ENCODE measurements around the gene BTRC. TPM values are rescaled to one million over a fixed set of nuclear protein-coding genes. Genes with fewer than 3 reads are reported as not detected.

Gene BTRC
- polyA plus RNA-seq, 2 of the 4 experiments (the other 2 are of a cell fraction) = 8.0 to 23.1 TPM

DNA sequence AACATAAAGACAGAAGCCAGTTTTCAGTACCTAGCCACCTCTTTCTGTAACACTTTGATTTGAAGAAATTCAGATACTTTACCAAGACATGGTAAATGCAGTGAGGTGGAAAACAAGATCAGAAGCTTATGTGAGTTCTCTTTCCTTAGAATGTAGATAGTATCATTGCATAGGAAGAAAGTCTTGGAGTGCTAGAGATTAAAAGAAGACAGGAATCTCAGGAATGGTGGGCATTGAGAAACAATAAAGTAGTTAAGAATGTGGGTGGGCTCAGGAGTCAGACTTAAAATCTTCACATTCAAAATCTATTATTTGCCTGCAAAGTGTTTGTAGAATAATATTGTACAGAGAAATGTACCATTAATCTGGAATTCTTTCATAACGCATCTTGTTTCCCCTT lies 175.2 kb downstream of the BTRC start:
- FAIRE-seq = peak; percentile 36
- no peaks in the 10 kb centered on the region for H3K9me3 ChIP-seq
- no peak overlapping the region for H3K4me2 ChIP-seq
- ChIA-PET POLR2A (no interaction called here), CTCF (interaction anchor here (1.1 to 5.2 kb wide), 4 partner anchors 13 to 315 kb away, joined by 3 to 21 read pairs (median 4); no protein-coding TSS in a partner anchor)
- no peak for TF ChIP-seq MAZ (IDR thresholded peaks at IDR 0.05; ENCODE audit: borderline replicate concordance, low read depth, low read length)
- TF ChIP-seq TFCP2L1 (CRISPR knock-in tag; IDR thresholded peaks at IDR 0.05) = no peak
- no peak overlapping the region for H3K4me3 ChIP-seq
- no peak for DNase-seq (ENCODE audit: low read depth in 1 of 2, low spot score in 1 of 2)
- no peaks in the 10 kb centered on the region for H3K4me1 ChIP-seq
- no peak for ATAC-seq
- 92% methylated on average over 1 of the region's 1 CpG for WGBS (ENCODE audit: missing lambda C conversion rate)
- H3K27ac ChIP-seq = no peak overlapping the region

DNA sequence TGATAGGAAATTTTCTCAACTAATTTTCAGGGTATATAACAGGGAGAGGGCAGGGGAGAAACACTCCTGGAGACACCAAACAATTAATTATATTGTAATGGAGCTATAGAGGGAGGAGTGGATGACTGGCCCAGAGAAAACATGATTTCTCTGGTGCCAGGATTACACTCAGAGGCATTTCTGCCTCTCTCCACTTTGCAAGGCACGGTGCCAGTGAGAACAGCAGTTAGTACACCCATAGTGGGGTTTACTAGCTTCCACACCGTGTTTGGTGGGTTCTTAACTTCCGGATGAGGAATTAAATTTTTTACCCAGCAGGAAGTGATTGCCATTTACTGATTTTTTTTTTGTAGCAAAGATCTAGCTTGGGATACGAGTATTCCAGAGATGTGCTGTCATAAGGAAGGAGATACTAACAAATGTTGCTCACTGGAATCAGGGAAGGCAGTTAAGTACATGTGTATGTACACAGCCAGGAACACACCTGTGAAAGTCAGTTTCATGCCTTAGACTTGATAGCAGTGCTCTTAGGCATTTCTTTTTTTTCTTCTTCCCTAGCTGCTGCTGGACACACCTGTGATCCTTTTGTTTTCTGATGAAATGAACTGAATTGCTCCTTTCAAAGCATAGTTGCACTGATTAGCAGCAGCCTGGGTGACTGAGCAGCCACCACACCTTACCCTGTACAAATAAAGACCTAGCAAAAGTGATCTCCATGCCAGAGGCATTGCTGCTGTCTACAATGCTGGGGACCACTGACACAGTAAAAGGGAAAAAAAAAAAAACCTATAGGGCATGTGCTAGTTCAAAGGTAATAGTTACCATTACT lies 176.0 kb downstream of the BTRC start:
- Histone ChIP-seq H3K27ac (no peak overlapping the region), H3K9me3 (no peaks in the 10 kb centered on the region), H3K4me3 (no peak overlapping the region), H3K4me1 (no peaks in the 10 kb centered on the region), H3K4me2 (no peak overlapping the region)
- no peak for ATAC-seq
- DNase-seq (ENCODE audit: low read depth in 1 of 2, low spot score in 1 of 2) = no peak
- ChIA-PET POLR2A (no interaction called here), CTCF (interaction anchor here (1.2 to 5.2 kb wide), 3 partner anchors 12 to 316 kb away, joined by 4 to 21 read pairs (median 4); no protein-coding TSS in a partner anchor)
- FAIRE-seq = no peak
- 90% methylated on average over 4 of the region's 4 CpGs for WGBS (ENCODE audit: missing lambda C conversion rate)
- TF ChIP-seq JUN (IDR thresholded peaks at IDR 0.05) = no peak
- TF ChIP-seq, protein P1, sequence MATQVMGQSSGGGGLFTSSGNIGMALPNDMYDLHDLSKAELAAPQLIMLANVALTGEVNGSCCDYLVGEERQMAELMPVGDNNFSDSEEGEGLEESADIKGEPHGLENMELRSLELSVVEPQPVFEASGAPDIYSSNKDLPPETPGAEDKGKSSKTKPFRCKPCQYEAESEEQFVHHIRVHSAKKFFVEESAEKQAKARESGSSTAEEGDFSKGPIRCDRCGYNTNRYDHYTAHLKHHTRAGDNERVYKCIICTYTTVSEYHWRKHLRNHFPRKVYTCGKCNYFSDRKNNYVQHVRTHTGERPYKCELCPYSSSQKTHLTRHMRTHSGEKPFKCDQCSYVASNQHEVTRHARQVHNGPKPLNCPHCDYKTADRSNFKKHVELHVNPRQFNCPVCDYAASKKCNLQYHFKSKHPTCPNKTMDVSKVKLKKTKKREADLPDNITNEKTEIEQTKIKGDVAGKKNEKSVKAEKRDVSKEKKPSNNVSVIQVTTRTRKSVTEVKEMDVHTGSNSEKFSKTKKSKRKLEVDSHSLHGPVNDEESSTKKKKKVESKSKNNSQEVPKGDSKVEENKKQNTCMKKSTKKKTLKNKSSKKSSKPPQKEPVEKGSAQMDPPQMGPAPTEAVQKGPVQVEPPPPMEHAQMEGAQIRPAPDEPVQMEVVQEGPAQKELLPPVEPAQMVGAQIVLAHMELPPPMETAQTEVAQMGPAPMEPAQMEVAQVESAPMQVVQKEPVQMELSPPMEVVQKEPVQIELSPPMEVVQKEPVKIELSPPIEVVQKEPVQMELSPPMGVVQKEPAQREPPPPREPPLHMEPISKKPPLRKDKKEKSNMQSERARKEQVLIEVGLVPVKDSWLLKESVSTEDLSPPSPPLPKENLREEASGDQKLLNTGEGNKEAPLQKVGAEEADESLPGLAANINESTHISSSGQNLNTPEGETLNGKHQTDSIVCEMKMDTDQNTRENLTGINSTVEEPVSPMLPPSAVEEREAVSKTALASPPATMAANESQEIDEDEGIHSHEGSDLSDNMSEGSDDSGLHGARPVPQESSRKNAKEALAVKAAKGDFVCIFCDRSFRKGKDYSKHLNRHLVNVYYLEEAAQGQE (IDR thresholded peaks at IDR 0.05) = no peak

DNA sequence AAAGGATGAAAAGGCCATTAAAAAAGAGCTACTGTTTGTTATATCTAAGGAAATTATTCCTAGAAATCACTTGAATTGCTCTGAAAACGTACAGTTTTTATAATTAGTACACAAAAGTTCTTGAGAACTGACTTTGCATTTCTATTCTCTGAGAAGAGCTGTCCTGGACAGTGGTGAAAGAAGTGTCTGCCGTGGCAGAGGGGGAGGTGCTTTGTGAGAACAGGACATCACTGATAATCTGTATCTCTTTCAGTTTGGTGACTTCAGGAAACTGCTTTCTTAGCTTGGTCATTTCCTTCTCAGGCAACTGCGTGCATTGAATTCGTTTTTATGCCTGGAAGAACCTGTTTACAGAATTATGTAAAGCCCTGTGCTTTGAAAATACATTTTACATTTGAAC lies 182.0 kb downstream of the BTRC start:
- no peak overlapping the region for H3K4me2 ChIP-seq
- no peaks in the 10 kb centered on the region for H3K9me3 ChIP-seq
- ATAC-seq (no peak), DNase-seq (ENCODE audit: low read depth in 1 of 2, low spot score in 1 of 2) (no peak), FAIRE-seq (no peak)
- H3K4me3 ChIP-seq = no peak overlapping the region
- H3K4me1 ChIP-seq = no peaks in the 10 kb centered on the region
- no peak overlapping the region for H3K27ac ChIP-seq
- TF ChIP-seq POLR2AphosphoS2 (conservative IDR thresholded peaks at IDR 0.05; ENCODE audit: low read length) (no peak), HEYL (CRISPR knock-in tag; IDR thresholded peaks at IDR 0.05) (no peak), JUN (IDR thresholded peaks at IDR 0.05) (no peak), PHF8 (IDR thresholded peaks at IDR 0.05; ENCODE audit: borderline replicate concordance, low read depth) (no peak), RAD21 (conservative IDR thresholded peaks at IDR 0.05 in 1 of 2, IDR thresholded peaks at IDR 0.05 in 1 of 2) (no peak), FOSB (CRISPR knock-in tag; IDR thresholded peaks at IDR 0.05) (no peak), CHD2 (IDR thresholded peaks at IDR 0.05; ENCODE audit: low read length, partially characterized antibody) (no peak), HOXA7 (CRISPR knock-in tag; IDR thresholded peaks at IDR 0.05) (no peak), EHF (CRISPR knock-in tag; IDR thresholded peaks at IDR 0.05) (no peak), MYC (IDR thresholded peaks at IDR 0.05; ENCODE audit: borderline replicate concordance, low read length) (no peak), HDAC2 (IDR thresholded peaks at IDR 0.05) (no peak), BHLHE40 (IDR thresholded peaks at IDR 0.05; ENCODE audit: low read depth, low read length) (no peak)
- TF ChIP-seq, protein P2, sequence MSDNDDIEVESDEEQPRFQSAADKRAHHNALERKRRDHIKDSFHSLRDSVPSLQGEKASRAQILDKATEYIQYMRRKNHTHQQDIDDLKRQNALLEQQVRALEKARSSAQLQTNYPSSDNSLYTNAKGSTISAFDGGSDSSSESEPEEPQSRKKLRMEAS (IDR thresholded peaks at IDR 0.05) = no peak
- 65% methylated on average over 4 of the region's 4 CpGs for WGBS (ENCODE audit: missing lambda C conversion rate)
- ChIA-PET POLR2A (no interaction called here), CTCF (interaction anchor here (0.8 to 2.5 kb wide), 13 partner anchors 10 to 322 kb away, joined by 3 to 7 read pairs (median 4); no protein-coding TSS in a partner anchor)

All from A549 (cell line).